ENCODE results near the gene MIR17HG. TPM values are rescaled to one million over a fixed set of nuclear protein-coding genes. Genes with fewer than 3 reads are reported as not detected.

The MIR17HG gene
- total RNA-seq, 1 donor from 2014 or later: 0.82 TPM

Other genes with a start within 250 kb of the MIR17HG start
- 0.90 to 6.7 TPM (median 0.99 TPM) in 3 replicates for gene GPC5, start 50.9 kb downstream of the MIR17HG start, total RNA-seq